ENCODE measurements around the gene SEMA4B. TPM values are rescaled to one million over a fixed set of nuclear protein-coding genes. Genes with fewer than 3 reads are reported as not detected.

The SEMA4B gene
- total and polyA plus RNA-seq, 10 of the 15 experiments (the other 5 are each of a cell fraction or from before 2014, with no cell fraction given): 0.87 to 26.0 (median 9.3) TPM

DNA sequence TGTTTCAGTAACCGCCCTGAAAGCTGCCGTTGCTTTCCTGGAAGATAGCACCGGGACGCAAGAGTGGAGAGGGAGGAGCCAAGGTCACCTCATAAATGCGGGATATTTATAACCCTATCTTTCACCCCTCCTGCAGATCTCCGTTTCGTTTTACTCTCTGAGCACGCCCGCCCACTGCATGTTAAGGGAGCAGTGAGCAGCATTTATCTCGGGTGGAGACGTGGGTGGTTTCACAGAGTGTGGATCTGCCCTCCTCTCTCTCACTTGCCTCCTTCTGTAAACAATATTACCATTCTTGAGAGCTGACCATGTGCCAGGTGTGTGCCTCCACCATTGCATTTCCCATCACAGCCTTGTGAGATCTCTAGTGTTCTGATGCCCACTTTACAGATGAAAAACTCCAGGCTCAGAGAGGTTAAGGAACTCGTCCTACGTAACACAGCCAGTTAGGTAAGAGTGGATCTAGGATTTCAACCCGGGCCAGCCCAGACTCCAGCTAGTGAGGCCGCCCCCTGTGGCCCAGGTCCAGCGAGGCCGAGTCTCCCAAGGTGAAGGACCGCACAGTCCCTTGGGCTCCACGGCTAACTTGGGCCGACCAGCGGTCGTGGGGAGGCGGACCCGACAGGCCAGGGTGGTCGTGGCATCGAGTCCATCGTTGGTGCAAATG, 16.9 kb upstream of the SEMA4B start (continued):
- TF ChIP-seq, protein P1, sequence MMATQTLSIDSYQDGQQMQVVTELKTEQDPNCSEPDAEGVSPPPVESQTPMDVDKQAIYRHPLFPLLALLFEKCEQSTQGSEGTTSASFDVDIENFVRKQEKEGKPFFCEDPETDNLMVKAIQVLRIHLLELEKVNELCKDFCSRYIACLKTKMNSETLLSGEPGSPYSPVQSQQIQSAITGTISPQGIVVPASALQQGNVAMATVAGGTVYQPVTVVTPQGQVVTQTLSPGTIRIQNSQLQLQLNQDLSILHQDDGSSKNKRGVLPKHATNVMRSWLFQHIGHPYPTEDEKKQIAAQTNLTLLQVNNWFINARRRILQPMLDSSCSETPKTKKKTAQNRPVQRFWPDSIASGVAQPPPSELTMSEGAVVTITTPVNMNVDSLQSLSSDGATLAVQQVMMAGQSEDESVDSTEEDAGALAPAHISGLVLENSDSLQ (IDR thresholded peaks at IDR 0.05): no peak
- TF ChIP-seq SRF (IDR thresholded peaks at IDR 0.05; ENCODE audit: low read depth in 2 of 2, low read length in 2 of 2): no peak
- no peak for TF ChIP-seq SMC3 (IDR thresholded peaks at IDR 0.05; ENCODE audit: borderline replicate concordance, low read length)
- TF ChIP-seq, protein P2, sequence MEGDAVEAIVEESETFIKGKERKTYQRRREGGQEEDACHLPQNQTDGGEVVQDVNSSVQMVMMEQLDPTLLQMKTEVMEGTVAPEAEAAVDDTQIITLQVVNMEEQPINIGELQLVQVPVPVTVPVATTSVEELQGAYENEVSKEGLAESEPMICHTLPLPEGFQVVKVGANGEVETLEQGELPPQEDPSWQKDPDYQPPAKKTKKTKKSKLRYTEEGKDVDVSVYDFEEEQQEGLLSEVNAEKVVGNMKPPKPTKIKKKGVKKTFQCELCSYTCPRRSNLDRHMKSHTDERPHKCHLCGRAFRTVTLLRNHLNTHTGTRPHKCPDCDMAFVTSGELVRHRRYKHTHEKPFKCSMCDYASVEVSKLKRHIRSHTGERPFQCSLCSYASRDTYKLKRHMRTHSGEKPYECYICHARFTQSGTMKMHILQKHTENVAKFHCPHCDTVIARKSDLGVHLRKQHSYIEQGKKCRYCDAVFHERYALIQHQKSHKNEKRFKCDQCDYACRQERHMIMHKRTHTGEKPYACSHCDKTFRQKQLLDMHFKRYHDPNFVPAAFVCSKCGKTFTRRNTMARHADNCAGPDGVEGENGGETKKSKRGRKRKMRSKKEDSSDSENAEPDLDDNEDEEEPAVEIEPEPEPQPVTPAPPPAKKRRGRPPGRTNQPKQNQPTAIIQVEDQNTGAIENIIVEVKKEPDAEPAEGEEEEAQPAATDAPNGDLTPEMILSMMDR (IDR thresholded peaks at IDR 0.05 in 2 of 3, conservative IDR thresholded peaks at IDR 0.05 in 1 of 3; ENCODE audit: control insufficient read depth in 2 of 3, extremely low read depth in 1 of 3, insufficient read depth in 1 of 3, low read depth in 3 of 3, low read length in 3 of 3): 0 out of 6 replicates have a peak, but pooled peaks of 1 of the 3 experiments have one; percentile 9
- TF ChIP-seq RUNX3 (IDR thresholded peaks at IDR 0.05; ENCODE audit: low read length): 0 out of 2 replicates have a peak, but pooled peaks have one; percentile 23
- TF ChIP-seq POLR2A (IDR thresholded peaks at IDR 0.05; ENCODE audit: low read depth, low read length): peak; percentile 39; the same call in 1 of the 2 replicates
- TF ChIP-seq LARP7 (IDR thresholded peaks at IDR 0.05): no peak; the same call in 1 of the 2 replicates
- TF ChIP-seq TCF3 (IDR thresholded peaks at IDR 0.05; ENCODE audit: borderline replicate concordance, insufficient read depth, low read depth, low read length): no peak
- peak; percentile 52; the same call in 1 of the 2 replicates for TF ChIP-seq MTA2 (IDR thresholded peaks at IDR 0.05; ENCODE audit: low read depth)
- TF ChIP-seq SMARCA5 (IDR thresholded peaks at IDR 0.05): peak; percentile 99
- TF ChIP-seq ZSCAN29 (IDR thresholded peaks at IDR 0.05): no peak
- TF ChIP-seq POLR2AphosphoS2 (IDR thresholded peaks at IDR 0.05; ENCODE audit: low read depth, low read length): no peak
- TF ChIP-seq CBFB (IDR thresholded peaks at IDR 0.05; ENCODE audit: low read depth): peak; percentile 55; the same call in 1 of the 2 replicates
- TF ChIP-seq BHLHE40 (IDR thresholded peaks at IDR 0.05; ENCODE audit: borderline replicate concordance in 1 of 2, low read depth in 2 of 2, low read length in 1 of 2): peak in 1 of 2 experiments; percentile 47; a peak in 1 of 4 replicates
- no peak for TF ChIP-seq BCL11A (IDR thresholded peaks at IDR 0.05; ENCODE audit: low read depth, low read length)
- TF ChIP-seq NRF1 (conservative IDR thresholded peaks at IDR 0.05; ENCODE audit: low read depth, low read length): no peak
- no peak for TF ChIP-seq GATAD2B (conservative IDR thresholded peaks at IDR 0.05; ENCODE audit: low read depth)
- TF ChIP-seq ZNF217 (IDR thresholded peaks at IDR 0.05): peak; percentile 92
- TF ChIP-seq KAT2A (conservative IDR thresholded peaks at IDR 0.05; ENCODE audit: control insufficient read depth, low read depth, low read length): no peak
- TF ChIP-seq MXI1 (IDR thresholded peaks at IDR 0.05; ENCODE audit: low read depth, low read length): peak; percentile 36; the same call in 1 of the 2 replicates
- TF ChIP-seq ZNF274 (IDR thresholded peaks at IDR 0.05; ENCODE audit: insufficient read depth, insufficient read length): no peak
- TF ChIP-seq EP300 (IDR thresholded peaks at IDR 0.05; ENCODE audit: borderline replicate concordance in 1 of 2, control insufficient read depth in 1 of 2, low read depth in 2 of 2, low read length in 2 of 2): no peak
- TF ChIP-seq SMAD1 (IDR thresholded peaks at IDR 0.05; ENCODE audit: low read depth, partially characterized antibody): peak; percentile 14
- 0 out of 3 replicates have a peak, but pooled peaks have one; percentile 37 for TF ChIP-seq POU2F2 (IDR thresholded peaks at IDR 0.05; ENCODE audit: borderline replicate concordance, low read depth, low read length)
- TF ChIP-seq RBBP5 (conservative IDR thresholded peaks at IDR 0.05): no peak
- TF ChIP-seq MTA3 (IDR thresholded peaks at IDR 0.05; ENCODE audit: borderline replicate concordance, low read length): no peak
- no peak for TF ChIP-seq SMAD5 (IDR thresholded peaks at IDR 0.05; ENCODE audit: low read depth)
